Pancreas (tissue), 10 donors: ENCODE results near the gene AMH. TPM values are rescaled to one million over a fixed set of nuclear protein-coding genes. Genes with fewer than 3 reads are reported as not detected.
A peak's percentile ranks its signal among the peaks of the same experiment; 100 is the strongest.

Experiments used
- ATAC-seq, 4 donors: fragments of 200-7000 bp; cut with Tn5 transposase; one replicate each; pipeline versions ENCODE4 v1.8.0 to v1.9.1; 2020; ENCODE audit warnings: mild to moderate bottlenecking in 4 of 4, moderate library complexity in 4 of 4
- DNase-seq, 6 donors: peaks; one replicate each; pipeline ENCODE4 v3.0.0-alpha.2; 2020
- FAIRE-seq: peaks from 2 replicates; lab custom pipeline; 2012; peaks lifted over from hg19 to GRCh38; lab: Jason Lieb, UNC
- H3K27ac ChIP-seq, 4 donors: fragments of 200-600 bp; sonication (generic); 1 replicate in 3 of 4; 2 replicates in 1 of 4; pipeline versions ENCODE4 v1.5.0 to v1.8.0; 2020
- H3K27me3 ChIP-seq, 4 donors: fragments of 200-600 bp; one replicate each; pipeline ENCODE4 v1.8.0; 2021
- H3K36me3 ChIP-seq, 3 donors: fragments of 200-600 bp; sonication (generic) in 1 of 3; one replicate each; pipeline versions ENCODE4 v1.5.0 to v1.8.0; 2020 to 2021
- H3K4me1 ChIP-seq, 3 donors: fragments of 200-600 bp; one replicate each; pipeline ENCODE4 v1.8.0; 2021
- H3K4me3 ChIP-seq, 4 donors: fragments of 200-600 bp; sonication (generic) in 2 of 4; one replicate each; pipeline versions ENCODE4 v1.5.0 to v1.8.0; 2020 to 2021
- H3K9me3 ChIP-seq, 4 donors: fragments of 200-600 bp; one replicate each; pipeline ENCODE4 v1.8.0; 2021
- CTCF ChIP-seq, 4 donors: fragments of 200-600 bp; sonication (generic) in 3 of 4; IDR thresholded peaks; one replicate each; pipeline versions ENCODE4 v1.5.0 to v1.8.0; 2021; ENCODE audit warnings: antibody characterized with exemption in 4 of 4
- WGBS, 2 donors: extraction: QIAGEN DNeasy Blood & Tissue Kit; methylation state at CpG; one replicate each; pipeline ENCODE4 v1.1.7; 2013; 5-methylcytosine and 5-hydroxymethylcytosine counted together
- intact Hi-C, 3 donors: fragments of 100-400 bp; cut with DNase I; formaldehyde crosslinking; loops; one replicate each; pipeline versions ENCODE4 v1.11.1 to v1.14.2; 2022
- microRNA-seq, 2 donors: library from miRNA; unstranded; fragments of <30 nt; microRNA quantifications; one replicate each; pipeline versions ENCODE4 to v1.1.0, GENCODE V29; 2019 to 2020
- polyA plus RNA-seq, 2 donors: library from polyadenylated mRNA; stranded (reverse); fragments of 200-250 nt; gene quantifications; one replicate each; pipeline ENCODE4 v1.2.3, GENCODE V29; 2013
- total RNA-seq, 6 donors: library from RNA; stranded (reverse); fragmentation: NEBNext Ultra II Directional in 4 of 6; extraction: Animal tissue kit (Norgen Biotek cat#: 25700) in 4 of 6; gene quantifications; one replicate each; pipeline versions ENCODE4 v1.2.1 to v1.2.4, GENCODE V29; 2021 to 2023
- donor health status: healthy with polysubstance abuse.
- donor health status: DM: no; HTN: no; CAD: no; lungs with moderate emphysema.
- donor health status: DM: no; HTN: no; CAD: no.
- donor health status: control.
- donor health status: control.
- donor health status: Bipolar disorder and iron deficiency.
- donor health status: DM: yes; HTN: yes; CAD: no.
- donor health status: DM: no; HTN: no; CAD: no.
- donor health status: DM: no; HTN: no; CAD: no.
- donor health status: DM: yes; HTN: yes; CAD: no.

AMH gene
- total and polyA plus RNA-seq, 8 donors = 1.4 to 9.5 (median 2.4) TPM

GRCh38 chr19:2294687-2295335 lies 45.7 kb downstream of the AMH start:
- Histone ChIP-seq H3K4me1 (peaks cover 0 to 16% (median 6%) of the 10 kb centered on the region in 3 donors), H3K27ac (no peak overlapping the region), H3K4me3 (no peak overlapping the region), H3K9me3 (no peaks in the 10 kb centered on the region), H3K27me3 (peaks cover 0 to 33% (median 2%) of the 10 kb centered on the region in 4 donors), H3K36me3 (no peaks in the 10 kb centered on the region)
- intact Hi-C loops = no loop called here
- TF ChIP-seq CTCF (IDR thresholded peaks at IDR 0.05) = no peak
- DNase-seq = no peak
- no peak for FAIRE-seq
- 25 to 30% methylated on average over 22 to 26 of the region's 26 CpGs for WGBS, 2 donors
- ATAC-seq = no peak

- Histone ChIP-seq H3K4me1 (peaks cover 0 to 4% (median 0%) of the 10 kb centered on the region in 3 donors), H3K4me3 (no peak overlapping the region), H3K9me3 (no peaks in the 10 kb centered on the region), H3K27me3 (peaks cover 0 to 21% (median 0%) of the 10 kb centered on the region in 4 donors), H3K36me3 (no peaks in the 10 kb centered on the region), H3K27ac (no peak overlapping the region)
- ATAC-seq (no peak), DNase-seq (no peak), FAIRE-seq (no peak)
- intact Hi-C loops = no loop called here
- WGBS, 2 donors = 71 to 80% methylated on average over 16 of the region's 16 CpGs
- no peak for TF ChIP-seq CTCF (IDR thresholded peaks at IDR 0.05)
These were observed 47.0 kb downstream of the AMH start for GRCh38 chr19:2296141-2296540.

GRCh38 chr19:2300533-2300932 lies 51.4 kb downstream of the AMH start:
- no peaks in the 10 kb centered on the region for H3K27me3 ChIP-seq
- H3K27ac ChIP-seq = no peak overlapping the region
- H3K9me3 ChIP-seq = no peaks in the 10 kb centered on the region
- WGBS, 2 donors = 81 to 92% methylated on average over 17 of the region's 17 CpGs
- FAIRE-seq (no peak), ATAC-seq (no peak), DNase-seq (peak in 1 of 6 donors; percentile 58)
- H3K4me1 ChIP-seq = no peaks in the 10 kb centered on the region
- TF ChIP-seq CTCF (IDR thresholded peaks at IDR 0.05) = no peak
- intact Hi-C loops = no loop called here
- no peaks in the 10 kb centered on the region for H3K36me3 ChIP-seq
- no peak overlapping the region for H3K4me3 ChIP-seq

Small RNAs within 50 kb of the gene (microRNA-seq; reads per million reads assigned to microRNA genes)
- gene MIR1227 (0.29 to 1.9 reads per million in 2 donors), gene MIR4321 (0 reads per million in 2 donors)

Other genes with a start within 250 kb of the AMH start
- 10 to 100 TPM; 33.9 to 46.4 (median 36.6) TPM for gene BTBD2, start 233.6 kb upstream of the AMH start, total RNA-seq
- gene BTBD2, start 233.6 kb upstream of the AMH start, polyA plus RNA-seq = 10 to 100 TPM; 35.6 to 44.4 TPM
- gene MKNK2, start 198.1 kb upstream of the AMH start, total RNA-seq = 100 to 1,000 TPM; 178 to 446 (median 252) TPM
- 100 to 1,000 TPM; 102 to 143 TPM for gene MKNK2, start 198.1 kb upstream of the AMH start, polyA plus RNA-seq
- 10 to 100 TPM; 14.5 to 26.0 (median 17.4) TPM for gene MOB3A, start 153.0 kb upstream of the AMH start, total RNA-seq
- gene MOB3A, start 153.0 kb upstream of the AMH start, polyA plus RNA-seq = 10 to 100 TPM in 1 of 2 donors, 1 to 10 TPM in 1; 9.2 to 11.1 TPM
- 10 to 100 TPM in 1 of 6 donors, 1 to 10 TPM in 5; 5.2 to 10.5 (median 7.0) TPM for gene IZUMO4, start 152.4 kb upstream of the AMH start, total RNA-seq
- 10 to 100 TPM; 32.8 to 42.2 TPM for gene IZUMO4, start 152.4 kb upstream of the AMH start, polyA plus RNA-seq
- gene AP3D1, start 97.8 kb upstream of the AMH start, total RNA-seq = 100 to 1,000 TPM in 1 of 6 donors, 10 to 100 TPM in 5; 75.2 to 105 (median 83.9) TPM
- gene AP3D1, start 97.8 kb upstream of the AMH start, polyA plus RNA-seq = 100 to 1,000 TPM in 1 of 2 donors, 10 to 100 TPM in 1; 88.3 to 102 TPM
- gene DOT1L, start 85.4 kb upstream of the AMH start, total RNA-seq = 10 to 100 TPM; 11.7 to 20.4 (median 14.5) TPM
- 10 to 100 TPM; 14.4 to 34.4 TPM for gene DOT1L, start 85.4 kb upstream of the AMH start, polyA plus RNA-seq
- 10 to 100 TPM; 34.3 to 50.8 (median 39.6) TPM for gene PLEKHJ1, start 13.0 kb upstream of the AMH start, total RNA-seq
- 100 to 1,000 TPM in 1 of 2 donors, 10 to 100 TPM in 1; 90.8 to 101 TPM for gene PLEKHJ1, start 13.0 kb upstream of the AMH start, polyA plus RNA-seq
- gene SF3A2, start 12.5 kb upstream of the AMH start, total RNA-seq = 10 to 100 TPM; 25.0 to 36.1 (median 29.6) TPM
- gene SF3A2, start 12.5 kb upstream of the AMH start, polyA plus RNA-seq = 10 to 100 TPM; 39.2 to 64.0 TPM
- gene JSRP1, start 7.1 kb downstream of the AMH start, total RNA-seq = 1 to 10 TPM in 1 of 6 donors, under 1 TPM in 3, not detected in 2; 0.29 to 1.1 (median 0.80) TPM
- gene JSRP1, start 7.1 kb downstream of the AMH start, polyA plus RNA-seq = 1 to 10 TPM; 3.2 to 4.0 TPM
- gene PEAK3, start 32.9 kb downstream of the AMH start, total RNA-seq = under 1 TPM in 4 of 6 donors, not detected in 2; 0.13 to 0.81 (median 0.35) TPM
- gene PEAK3, start 32.9 kb downstream of the AMH start, polyA plus RNA-seq = under 1 TPM; 0.04 to 0.07 TPM
- 1 to 10 TPM in 1 of 6 donors, under 1 TPM in 1, not detected in 4; 0.16 to 1.5 TPM for gene LINGO3, start 58.8 kb downstream of the AMH start, total RNA-seq
- under 1 TPM in 1 of 2 donors, not detected in 1; 0.05 TPM for gene LINGO3, start 58.8 kb downstream of the AMH start, polyA plus RNA-seq
- gene LSM7, start 79.3 kb downstream of the AMH start, total RNA-seq = 10 to 100 TPM; 18.3 to 36.4 (median 26.4) TPM
- gene LSM7, start 79.3 kb downstream of the AMH start, polyA plus RNA-seq = 100 to 1,000 TPM; 147 to 170 TPM
- 10 to 100 TPM; 36.4 to 61.2 (median 50.6) TPM for gene SPPL2B, start 79.4 kb downstream of the AMH start, total RNA-seq
- gene SPPL2B, start 79.4 kb downstream of the AMH start, polyA plus RNA-seq = 100 to 1,000 TPM; 133 to 226 TPM
- under 1 TPM; 0.09 to 0.84 (median 0.58) TPM for gene TMPRSS9, start 110.9 kb downstream of the AMH start, total RNA-seq
- under 1 TPM; 0.14 to 0.84 TPM for gene TMPRSS9, start 110.9 kb downstream of the AMH start, polyA plus RNA-seq
- gene TIMM13, start 178.3 kb downstream of the AMH start, total RNA-seq = 10 to 100 TPM; 37.7 to 71.8 (median 48.2) TPM
- 10 to 100 TPM; 43.3 to 51.7 TPM for gene TIMM13, start 178.3 kb downstream of the AMH start, polyA plus RNA-seq
- gene LMNB2, start 207.6 kb downstream of the AMH start, total RNA-seq = 10 to 100 TPM in 3 of 6 donors, 1 to 10 TPM in 3; 3.9 to 14.8 (median 9.7) TPM
- gene LMNB2, start 207.6 kb downstream of the AMH start, polyA plus RNA-seq = 10 to 100 TPM in 1 of 2 donors, 1 to 10 TPM in 1; 5.2 to 11.9 TPM
- 10 to 100 TPM; 20.4 to 58.8 (median 42.3) TPM for gene GADD45B, start 226.8 kb downstream of the AMH start, total RNA-seq
- gene GADD45B, start 226.8 kb downstream of the AMH start, polyA plus RNA-seq = 100 to 1,000 TPM; 182 to 237 TPM